Stimulated activated CD8-positive, alpha-beta memory T cell treated with anti-CD3 and anti-CD28 coated beads, Interleukin-2, amount 100 ng/mL, for 1 hour (primary cell): ENCODE measurements around the gene SLC6A11.

Experiments used
- DNase-seq, 2 donors: peaks; one replicate each; pipeline ENCODE4 v3.0.0-alpha.2; 2020; ENCODE audit warnings: low read depth in 2 of 2

Gene SLC6A11

GRCh38 chr3:10839167-10839566 is 23.1 kb downstream of the SLC6A11 start:
- DNase-seq: no peak

GRCh38 chr3:10841100-10841499 is 25.1 kb downstream of the SLC6A11 start:
- no peak for DNase-seq

GRCh38 chr3:10843378-10843777 is 27.4 kb downstream of the SLC6A11 start:
- no peak for DNase-seq

- DNase-seq: no peak
These were observed 29.2 kb downstream of the SLC6A11 start for GRCh38 chr3:10845001-10845761.

- no peak for DNase-seq
These were observed 30.0 kb downstream of the SLC6A11 start for GRCh38 chr3:10845839-10846656.

GRCh38 chr3:10846657-10846975 is 30.6 kb downstream of the SLC6A11 start:
- no peak for DNase-seq

GRCh38 chr3:10848261-10848660 is 32.2 kb downstream of the SLC6A11 start:
- no peak for DNase-seq

- DNase-seq: no peak
These were observed 36.2 kb downstream of the SLC6A11 start for GRCh38 chr3:10852066-10852808.

- no peak for DNase-seq
These were observed 39.2 kb downstream of the SLC6A11 start for GRCh38 chr3:10855083-10855870.

GRCh38 chr3:10855871-10856662 is 40.0 kb downstream of the SLC6A11 start:
- no peak for DNase-seq

GRCh38 chr3:10857235-10857634 is 41.2 kb downstream of the SLC6A11 start:
- DNase-seq: no peak

GRCh38 chr3:10858091-10858490 is 42.1 kb downstream of the SLC6A11 start:
- DNase-seq: no peak

GRCh38 chr3:10867384-10867783 is 51.4 kb downstream of the SLC6A11 start:
- DNase-seq: no peak

GRCh38 chr3:10869460-10869859 is 53.4 kb downstream of the SLC6A11 start:
- DNase-seq: no peak

GRCh38 chr3:10870296-10870695 is 54.3 kb downstream of the SLC6A11 start:
- no peak for DNase-seq

GRCh38 chr3:10873415-10873814 is 57.4 kb downstream of the SLC6A11 start:
- no peak for DNase-seq

- DNase-seq: no peak
These were observed 59.9 kb downstream of the SLC6A11 start for GRCh38 chr3:10875914-10876313.

GRCh38 chr3:10876661-10877060 is 60.6 kb downstream of the SLC6A11 start:
- no peak for DNase-seq

- no peak for DNase-seq
These were observed 66.8 kb downstream of the SLC6A11 start for GRCh38 chr3:10882851-10883250.

- DNase-seq: no peak
These were observed 67.6 kb downstream of the SLC6A11 start for GRCh38 chr3:10883478-10884234.
